SU-DHL-6 (cell line): ENCODE results near the gene TMEM208.

ENCODE experiments used
- CTCF ChIP-seq: fragments of 200-600 bp; sonication (generic); IDR thresholded peaks from one replicate; pipeline ENCODE4 v1.5.1; 2017; ENCODE audit warnings: antibody characterized with exemption, mild to moderate bottlenecking, low read length, moderate library complexity; ENCODE audit not compliant: insufficient read depth, poor library complexity, severe bottlenecking
- EZH2phosphoT487 ChIP-seq: fragments of 200-600 bp; sonication (generic), shearing (Covaris generic); conservative IDR thresholded peaks from 2 replicates; pipeline ENCODE4 v1.6.1; 2018; ENCODE audit warnings: mild to moderate bottlenecking, antibody characterized with exemption, low read length, moderate library complexity, mixed read lengths

- no peak for TF ChIP-seq CTCF
- no peak for TF ChIP-seq EZH2phosphoT487
Observed at GRCh38 chr16:67184453-67184994, 42.4 kb upstream of the TMEM208 start.
